AG04449 (cell line): Measurements from ENCODE around the gene USF2.

Experiments
- CTCF ChIA-PET: fragments of 350-600 bp; formaldehyde crosslinking; extraction: SDS; loops from one replicate; lab custom pipeline; 2021; ENCODE audit warnings: antibody characterized with exemption; lab: Yijun Ruan, JAX
- POLR2A ChIA-PET: fragments of 400-600, 350-600 bp; formaldehyde crosslinking; extraction: SDS; loops from one replicate; lab custom pipeline; 2020; ENCODE audit warnings: antibody characterized with exemption, inconsistent platforms; lab: Yijun Ruan, JAX
- DNase-seq: peaks from one replicate; pipeline ENCODE4 v3.0.0-alpha.2; 2010; ENCODE audit warnings: low read depth, low spot score
- H3K4me3 ChIP-seq: 2 replicates; pipeline ENCODE4 v1.5.1; 2011; ENCODE audit warnings: low read depth, mild to moderate bottlenecking, control low read depth, low read length
- TF ChIP-seq, protein P1 (sequence below): IDR thresholded peaks from one replicate; pipeline ENCODE4 v1.5.1; 2011; ENCODE audit warnings: mild to moderate bottlenecking, moderate library complexity, low read length, control low read depth, inconsistent platforms; ENCODE audit not compliant: insufficient read depth; ENCODE audit errors: missing control alignments

Gene USF2

DNA sequence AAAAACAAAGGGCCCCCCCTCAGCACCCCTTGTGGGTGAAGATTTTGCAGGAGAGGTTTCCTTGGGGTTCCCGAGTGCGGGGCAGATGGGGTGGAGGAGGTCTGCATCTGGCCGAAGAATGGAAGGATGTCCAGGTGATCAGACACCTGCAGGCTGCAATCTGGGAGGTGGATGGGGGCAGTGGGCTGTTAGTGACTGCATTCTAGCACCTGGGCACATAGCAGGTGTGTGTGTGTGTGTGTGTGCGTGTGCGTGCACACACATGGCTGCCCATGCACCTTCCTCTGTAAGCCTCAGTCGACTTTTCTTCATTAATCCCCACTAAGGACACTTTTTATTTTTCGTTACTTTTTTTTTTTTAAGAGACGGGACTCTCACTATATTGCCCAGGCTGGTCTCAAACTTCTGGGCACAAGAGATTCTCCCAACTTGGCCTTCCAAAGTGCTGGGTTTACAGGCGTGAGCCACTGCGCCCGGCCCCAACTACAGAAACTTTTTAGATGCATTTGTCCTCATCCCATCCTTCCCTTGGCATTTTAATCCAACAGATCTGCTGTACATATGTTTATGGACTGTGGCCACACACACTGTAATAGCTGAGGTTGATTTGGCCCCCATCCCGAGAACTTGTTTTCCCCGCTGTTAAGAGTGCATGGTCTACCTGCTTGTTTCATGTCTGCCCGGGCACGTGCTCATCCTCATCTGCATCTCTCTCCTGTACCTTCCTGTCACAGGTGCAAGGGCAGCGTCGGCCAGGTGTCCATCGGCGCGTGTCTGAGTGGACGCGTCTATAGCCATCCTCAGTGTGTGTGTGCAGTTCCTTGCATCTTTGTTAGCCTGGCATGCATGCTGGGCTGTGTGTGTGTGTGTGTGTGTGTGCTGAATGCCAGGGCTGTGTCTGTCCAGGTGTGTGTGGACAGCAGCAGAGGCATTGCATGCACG lies 23.9 kb downstream of the USF2 start:
- CTCF ChIA-PET, result no interaction called here
- DNase-seq, result no peak

DNA sequence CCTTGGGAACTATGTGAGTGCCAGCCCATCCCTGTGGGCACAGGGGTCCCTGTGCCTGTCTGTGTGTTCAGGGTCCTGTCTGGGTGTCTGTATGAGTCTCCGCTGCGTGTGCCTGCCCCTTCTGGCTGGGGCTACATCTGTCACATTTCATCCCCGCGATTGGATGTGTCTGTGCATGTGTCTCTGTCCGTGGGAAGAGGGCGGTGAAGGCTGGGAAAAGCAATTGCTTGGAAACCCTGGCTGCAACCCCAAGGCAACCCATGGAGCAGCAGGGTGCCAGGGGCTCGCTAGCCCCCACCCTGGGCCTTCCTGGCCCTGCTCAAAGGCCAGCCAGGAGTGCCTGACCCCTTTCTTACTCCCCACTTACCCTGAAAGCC lies 24.6 kb downstream of the USF2 start:
- CTCF ChIA-PET, result no interaction called here
- TF ChIP-seq, protein P1, sequence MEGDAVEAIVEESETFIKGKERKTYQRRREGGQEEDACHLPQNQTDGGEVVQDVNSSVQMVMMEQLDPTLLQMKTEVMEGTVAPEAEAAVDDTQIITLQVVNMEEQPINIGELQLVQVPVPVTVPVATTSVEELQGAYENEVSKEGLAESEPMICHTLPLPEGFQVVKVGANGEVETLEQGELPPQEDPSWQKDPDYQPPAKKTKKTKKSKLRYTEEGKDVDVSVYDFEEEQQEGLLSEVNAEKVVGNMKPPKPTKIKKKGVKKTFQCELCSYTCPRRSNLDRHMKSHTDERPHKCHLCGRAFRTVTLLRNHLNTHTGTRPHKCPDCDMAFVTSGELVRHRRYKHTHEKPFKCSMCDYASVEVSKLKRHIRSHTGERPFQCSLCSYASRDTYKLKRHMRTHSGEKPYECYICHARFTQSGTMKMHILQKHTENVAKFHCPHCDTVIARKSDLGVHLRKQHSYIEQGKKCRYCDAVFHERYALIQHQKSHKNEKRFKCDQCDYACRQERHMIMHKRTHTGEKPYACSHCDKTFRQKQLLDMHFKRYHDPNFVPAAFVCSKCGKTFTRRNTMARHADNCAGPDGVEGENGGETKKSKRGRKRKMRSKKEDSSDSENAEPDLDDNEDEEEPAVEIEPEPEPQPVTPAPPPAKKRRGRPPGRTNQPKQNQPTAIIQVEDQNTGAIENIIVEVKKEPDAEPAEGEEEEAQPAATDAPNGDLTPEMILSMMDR, result no peak
- H3K4me3 ChIP-seq, result no peak overlapping the region
- POLR2A ChIA-PET, result no interaction called here
- no peak for DNase-seq

More for the DNA sequence above, 23.9 kb downstream of the USF2 start:
- H3K4me3 ChIP-seq, result no peak overlapping the region
- TF ChIP-seq, protein P1, result no peak
- POLR2A ChIA-PET, result no interaction called here

DNA sequence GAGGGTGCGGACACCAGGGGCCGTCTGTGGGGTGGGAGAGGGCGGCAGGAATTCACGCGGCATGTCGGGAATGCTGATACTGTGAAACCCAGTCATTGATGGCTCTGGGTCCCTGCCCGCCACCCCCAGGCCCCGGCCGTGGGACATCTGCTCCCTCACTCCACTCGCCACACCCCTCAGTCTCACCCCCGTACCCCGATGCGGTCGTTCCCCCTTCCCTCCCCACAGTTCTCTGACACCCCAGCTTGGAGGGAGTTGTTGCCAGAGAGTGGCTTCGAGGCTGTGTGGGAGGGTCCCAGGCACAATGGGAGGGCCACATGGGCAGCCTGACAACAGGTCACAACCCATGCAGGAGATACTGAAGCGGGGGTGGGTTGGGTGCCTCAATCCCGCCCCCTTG lies 25.0 kb downstream of the USF2 start:
- no peak for DNase-seq
- TF ChIP-seq, protein P1, result no peak
- CTCF ChIA-PET, result no interaction called here
- no peak overlapping the region for H3K4me3 ChIP-seq
- POLR2A ChIA-PET, result no interaction called here

DNA sequence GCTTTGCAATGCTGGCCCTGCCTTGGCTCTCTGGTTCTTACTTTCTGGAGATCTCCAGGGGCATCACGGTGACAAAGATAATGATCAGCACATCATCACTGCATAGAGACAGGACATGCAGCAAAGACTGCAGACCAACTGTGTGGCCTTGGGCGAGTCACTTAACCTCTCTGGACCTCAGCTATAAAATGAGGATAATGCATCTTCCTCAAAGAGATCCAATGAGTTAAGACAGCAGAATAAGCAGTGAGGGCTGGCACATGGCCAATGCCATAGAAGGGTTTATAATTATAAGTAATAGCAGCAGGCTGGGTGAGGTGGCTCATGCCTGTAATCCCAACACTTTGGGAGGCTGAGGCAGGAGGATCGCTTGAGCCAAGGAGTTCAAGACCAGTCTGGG lies 25.6 kb downstream of the USF2 start:
- TF ChIP-seq, protein P1, result no peak
- POLR2A ChIA-PET, result interaction anchor here (0.7 kb wide), 1 partner anchor 834 kb away, joined by 4 read pairs; no protein-coding TSS in a partner anchor
- no peak for DNase-seq
- no peak overlapping the region for H3K4me3 ChIP-seq
- CTCF ChIA-PET, result no interaction called here

DNA sequence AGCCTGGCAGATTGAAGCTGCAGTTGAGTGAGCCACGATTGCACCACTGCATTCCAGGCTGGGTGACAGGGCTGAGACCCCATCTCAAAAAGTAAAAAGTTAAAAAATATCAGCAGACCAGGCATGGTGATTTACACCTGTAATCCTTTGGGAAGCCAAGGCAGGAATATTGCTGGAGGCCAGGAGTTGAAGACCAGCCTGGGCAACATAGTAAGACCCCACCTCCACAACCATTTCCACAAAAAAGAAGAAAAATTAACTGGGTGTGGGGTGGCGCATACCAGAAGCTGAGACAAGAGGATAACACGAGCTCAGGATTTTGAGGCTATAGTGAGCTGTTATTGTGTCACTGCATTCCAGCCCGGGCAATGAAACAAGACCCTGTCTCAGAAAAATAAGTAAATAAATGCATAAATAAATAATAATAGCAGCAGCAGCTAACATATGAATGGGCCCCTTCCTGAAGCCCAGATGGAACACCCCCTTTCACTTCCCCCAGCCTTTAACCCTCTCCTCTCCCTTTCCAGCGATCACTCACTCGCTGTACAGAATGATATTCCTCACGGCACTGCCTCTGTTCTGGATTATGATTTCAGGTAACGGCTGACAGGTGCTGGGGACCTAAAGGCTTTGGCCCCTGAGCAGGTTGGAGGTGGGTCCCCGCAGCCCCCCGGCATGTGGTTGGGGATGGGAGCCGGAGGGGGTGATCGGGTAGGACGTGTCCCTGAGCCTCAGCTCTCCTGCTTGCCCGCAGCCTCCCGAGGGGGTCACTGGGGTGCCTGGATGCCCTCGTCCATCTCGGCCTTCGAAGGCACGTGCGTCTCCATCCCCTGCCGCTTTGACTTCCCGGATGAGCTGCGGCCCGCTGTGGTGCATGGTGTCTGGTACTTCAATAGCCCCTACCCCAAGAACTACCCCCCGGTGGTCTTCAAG lies 26.4 kb downstream of the USF2 start:
- TF ChIP-seq, protein P1, result no peak
- POLR2A ChIA-PET, result interaction anchor here (0.7 kb wide), 1 partner anchor 833 kb away, joined by 4 read pairs; no protein-coding TSS in a partner anchor

More for the DNA sequence above, 26.4 kb downstream of the USF2 start:
- H3K4me3 ChIP-seq, result no peak overlapping the region
- CTCF ChIA-PET, result no interaction called here
- DNase-seq, result no peak
